Measurements from ENCODE around the gene STXBP1.
"Not testable (repeated sequence)": the region's sequence is repeated elsewhere in the genome, so short reads cannot be mapped to it uniquely, and the experiment has no call there.

The STXBP1 gene

DNA sequence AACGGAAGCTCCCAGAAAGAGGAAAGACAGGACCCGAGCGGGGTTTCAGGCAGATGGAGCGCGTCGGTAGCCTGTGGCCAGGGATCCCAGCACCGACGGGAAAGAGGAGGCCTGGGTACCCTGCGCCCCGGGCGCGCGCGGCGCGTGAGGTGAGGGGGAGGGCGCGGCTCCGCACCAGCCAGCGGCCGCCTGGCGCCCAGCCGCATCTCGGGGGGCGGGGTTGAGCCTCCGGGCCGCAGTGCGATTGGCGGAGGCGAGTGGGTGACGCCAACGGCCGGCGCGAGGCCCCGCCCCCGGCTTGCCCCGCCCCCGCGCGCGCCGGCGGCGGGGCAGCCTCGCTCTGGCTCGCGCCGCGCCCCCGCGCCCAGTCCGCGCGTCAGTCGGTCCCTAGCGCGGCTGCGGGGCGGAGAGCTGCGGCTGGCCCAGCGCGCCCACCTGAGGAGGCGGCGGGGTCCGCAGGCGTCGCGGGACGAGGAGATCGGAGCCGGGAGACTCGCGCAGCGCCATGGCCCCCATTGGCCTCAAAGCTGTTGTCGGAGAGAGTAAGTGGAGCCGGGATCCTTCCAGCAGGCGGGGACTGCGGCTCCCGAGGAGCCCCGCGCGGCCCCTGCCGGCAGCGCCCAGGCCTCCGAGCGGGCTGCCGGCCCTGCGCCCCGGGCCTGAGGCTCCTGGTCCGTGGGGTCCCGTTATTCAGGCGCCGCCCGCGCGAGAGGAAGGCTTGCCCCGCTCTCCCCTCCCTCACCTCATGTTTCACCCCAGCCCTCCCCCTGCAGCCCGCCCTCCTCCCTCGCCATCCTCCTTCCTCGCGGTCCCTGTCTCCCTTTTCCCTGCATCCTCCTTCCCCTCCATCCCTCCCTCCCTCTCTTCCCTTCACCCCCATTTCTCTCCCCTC, at the start of gene STXBP1:
Gene STXBP1, plus strand, starts transcription at position 379 of the 892 bp plus-strand sequence. Its CDS starts 127 bp downstream, at position 506.
- peak; percentile 77 to 81 for DNase-seq

DNA sequence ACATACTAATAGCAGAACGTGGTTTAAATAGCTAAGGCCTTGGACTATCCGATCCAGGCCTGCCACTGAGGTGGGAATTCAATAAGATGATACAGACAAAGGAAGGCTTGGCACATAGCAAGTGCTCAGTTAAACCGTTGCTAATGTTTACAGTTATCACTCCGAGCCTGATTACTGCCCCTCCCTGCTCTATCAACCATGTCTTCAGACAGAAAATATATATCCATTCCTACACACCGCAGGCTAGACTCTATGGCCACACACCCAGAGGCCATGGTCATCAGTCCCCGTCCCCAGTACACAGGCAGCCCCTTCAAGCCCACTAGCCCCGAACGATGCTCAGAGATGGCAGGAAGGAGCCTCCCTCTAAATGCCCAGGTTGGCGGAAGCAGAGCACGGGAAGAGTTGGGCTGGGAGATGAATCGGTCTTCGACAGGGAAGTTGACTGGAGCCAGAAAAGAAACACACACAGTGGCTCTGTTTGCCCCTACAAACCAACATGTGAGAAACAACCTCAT, 49.7 kb upstream of the STXBP1 start:
- no peak for DNase-seq

DNA sequence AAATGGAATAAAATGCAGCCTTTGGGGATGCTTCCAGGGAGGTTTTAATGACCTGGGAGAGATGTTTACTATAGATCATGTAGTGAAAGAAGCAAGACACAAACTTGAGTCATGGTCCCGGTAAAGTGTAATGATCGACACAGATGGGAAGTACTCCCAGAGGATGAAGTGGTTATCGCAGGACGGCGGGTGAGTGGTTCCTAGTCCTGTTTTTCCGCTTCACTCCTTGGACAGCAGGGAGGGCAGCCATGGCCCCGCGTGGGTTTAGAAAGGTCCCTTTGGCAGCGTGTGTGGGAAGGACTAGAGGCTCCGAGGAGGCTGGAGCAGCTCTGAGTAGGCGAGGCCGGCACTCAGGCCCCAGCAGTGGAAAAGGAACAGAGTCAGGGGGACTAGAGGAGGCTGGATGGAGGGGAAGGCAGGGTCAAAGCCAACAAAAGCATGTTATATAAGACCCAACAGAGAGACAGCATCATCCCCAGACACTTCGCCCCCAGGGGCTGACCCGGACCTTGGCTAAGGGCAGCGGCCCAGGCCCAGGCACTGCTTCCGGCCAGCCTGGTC, 49.2 kb upstream of the STXBP1 start:
- no peak for DNase-seq

DNA sequence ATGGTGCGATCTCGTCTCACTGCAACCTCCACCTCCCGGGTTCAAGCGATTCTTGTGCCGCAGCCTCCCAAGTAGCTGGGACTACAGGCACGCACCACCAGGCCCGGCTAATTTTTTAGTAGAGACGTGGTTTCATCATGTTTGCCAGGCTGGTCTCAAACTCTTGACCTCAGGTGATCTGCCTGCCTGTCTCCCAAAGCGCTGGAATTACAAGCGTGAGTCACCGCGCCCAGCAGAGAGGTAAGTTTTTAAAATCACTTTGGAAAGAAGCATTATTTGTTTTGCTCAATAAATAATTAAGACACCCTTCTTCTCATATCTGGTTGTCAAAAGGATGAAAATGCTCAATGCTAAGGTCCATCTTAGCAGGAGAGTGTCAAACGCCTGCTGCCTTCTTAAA, 48.5 kb upstream of the STXBP1 start:
- no peak for DNase-seq

DNA sequence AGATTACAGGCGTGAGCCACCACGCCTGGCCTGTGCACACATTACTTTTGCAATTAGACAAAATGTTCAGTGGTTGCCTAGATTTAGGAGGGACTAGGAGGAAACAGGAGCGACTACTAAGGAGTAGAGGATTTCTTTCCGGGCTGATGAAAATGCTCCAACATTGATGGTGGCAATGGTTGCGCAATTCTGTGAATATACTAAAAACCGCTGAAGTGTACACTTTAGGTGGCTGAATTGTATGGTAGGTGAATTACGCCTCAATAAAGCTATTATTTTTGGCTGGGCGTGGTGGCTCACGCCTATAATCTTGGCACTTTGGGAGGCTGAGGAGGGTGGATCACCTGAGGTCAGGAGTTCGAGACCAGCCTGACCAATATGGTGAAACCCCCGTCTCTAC, 46.8 kb upstream of the STXBP1 start:
- DNase-seq: no peak

DNA sequence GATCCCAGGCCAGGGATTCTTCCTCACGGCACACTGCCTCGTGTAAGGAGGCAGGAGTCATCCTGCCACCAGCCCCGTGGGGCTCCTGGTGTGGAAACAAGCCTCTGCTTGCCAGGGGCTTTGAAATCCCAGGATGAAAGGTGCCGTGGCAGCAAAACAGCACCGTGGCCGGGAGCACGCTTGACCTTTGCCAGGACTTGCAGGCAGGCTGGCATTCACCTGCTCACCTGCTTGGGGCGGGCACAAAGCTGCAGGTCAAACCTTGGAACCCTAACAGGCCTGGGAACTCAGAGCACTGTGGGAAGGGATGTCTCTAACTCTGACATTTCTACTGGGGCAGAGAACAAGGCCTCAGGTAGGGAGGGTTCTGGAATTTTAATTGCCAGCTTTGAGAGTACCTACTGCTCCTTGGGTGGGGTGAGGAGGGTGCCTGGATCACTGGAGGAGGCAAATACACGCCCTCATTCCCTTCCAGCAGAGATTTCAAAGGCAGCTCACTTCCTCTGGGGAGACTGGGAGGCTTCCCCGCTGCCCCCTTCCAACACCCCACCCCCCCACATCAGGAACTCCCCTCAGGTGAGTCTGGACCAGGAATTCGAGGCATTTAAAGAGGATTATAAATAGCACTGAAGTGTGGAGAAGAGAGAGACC, 45.6 kb upstream of the STXBP1 start:
- no peak for DNase-seq

DNA sequence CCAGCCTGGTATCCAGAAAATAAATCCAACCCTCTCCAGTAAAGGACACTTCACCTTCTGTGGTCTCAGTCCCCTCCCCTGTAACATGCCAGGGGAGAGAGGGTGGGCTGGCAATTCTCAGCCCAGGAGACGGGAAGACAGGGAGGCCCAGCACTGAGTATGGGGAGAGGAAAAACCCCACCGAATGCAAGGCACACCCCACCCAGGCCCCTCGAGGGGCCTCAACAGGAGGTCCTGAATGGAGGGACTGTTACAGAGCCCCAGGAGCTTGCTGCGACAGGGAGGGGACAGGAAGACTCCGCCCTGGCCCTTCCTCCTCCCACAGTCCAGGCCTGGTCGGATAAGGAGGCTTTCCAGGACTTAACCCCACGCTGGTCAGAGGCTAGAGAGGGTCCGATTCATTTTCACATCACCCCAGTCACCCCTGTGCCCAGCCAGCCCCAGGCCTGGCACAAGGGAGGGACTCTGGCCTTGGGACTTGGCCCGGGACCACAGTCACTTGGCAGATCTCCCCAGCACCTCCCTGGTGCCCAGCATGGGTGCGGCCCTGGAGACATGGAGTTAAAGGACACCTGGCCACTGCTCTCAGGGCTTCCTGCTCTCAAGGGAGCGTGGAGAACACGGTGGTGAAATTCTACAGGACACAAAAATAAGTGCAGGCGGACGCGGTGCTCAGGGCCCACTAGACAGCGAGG, 44.9 kb upstream of the STXBP1 start:
- no peak for DNase-seq

DNA sequence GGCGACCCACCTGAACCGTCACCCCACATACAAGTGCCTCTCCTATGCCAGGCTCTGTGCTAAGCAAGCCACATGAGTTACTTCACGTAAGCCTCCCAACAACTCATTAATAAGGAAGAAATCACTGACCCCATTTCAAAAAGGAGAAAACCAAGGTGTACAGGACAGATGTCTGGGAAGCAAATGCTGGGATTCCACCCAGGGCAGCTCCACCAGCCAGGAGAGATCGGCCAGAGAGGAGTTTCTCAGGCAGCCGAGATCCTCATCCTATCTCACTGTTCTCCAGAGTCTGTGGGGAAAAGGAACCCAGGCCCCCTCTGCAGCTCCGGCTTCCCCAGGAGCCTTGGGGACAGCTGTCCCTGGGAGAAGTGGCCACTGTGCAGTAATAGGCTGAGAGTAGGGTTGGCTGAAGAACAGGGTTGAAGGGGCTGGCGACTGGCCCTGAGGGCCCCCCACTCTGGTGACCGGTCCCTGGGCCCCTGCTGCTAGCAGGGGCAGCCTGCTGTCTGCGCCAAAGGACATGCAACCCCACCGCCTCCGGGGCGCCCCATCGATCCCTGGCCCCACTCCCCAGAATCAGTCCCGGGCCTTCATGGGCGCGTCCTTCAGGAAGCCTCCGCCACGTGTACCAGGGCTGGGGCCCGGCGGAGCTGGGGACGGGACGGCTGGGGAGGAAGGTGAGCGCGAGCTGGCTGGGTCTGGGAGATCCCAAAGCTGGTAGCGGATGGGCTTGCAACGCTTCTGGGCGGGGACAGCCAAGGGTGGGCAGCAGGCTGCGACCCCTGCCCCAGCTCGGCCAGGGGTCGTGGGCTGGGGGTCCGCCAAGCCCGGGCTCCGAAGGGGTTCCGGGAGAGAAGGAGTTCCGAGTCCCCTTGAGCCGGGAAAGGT, 44.1 kb upstream of the STXBP1 start:
- peak in 1 of 2 experiments; percentile 16 for DNase-seq

DNA sequence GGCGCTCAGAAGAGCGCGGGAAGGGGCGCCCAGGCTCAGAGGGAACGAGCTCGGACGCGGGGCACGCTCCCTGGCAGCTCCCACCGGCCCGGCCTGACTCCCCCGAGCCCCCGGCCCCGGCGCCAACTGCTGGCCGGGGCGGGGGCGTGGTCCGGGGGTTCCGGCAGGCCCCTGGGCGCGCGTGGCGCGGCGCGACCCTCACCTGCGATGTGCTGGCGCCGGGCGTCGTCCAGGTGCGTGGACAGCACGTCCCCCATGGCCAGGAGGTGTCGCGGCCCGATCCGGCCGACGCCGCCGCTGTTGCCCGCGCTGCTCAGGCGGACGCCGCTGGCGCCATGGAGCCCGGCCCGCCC, 43.5 kb upstream of the STXBP1 start:
- DNase-seq: no peak

DNA sequence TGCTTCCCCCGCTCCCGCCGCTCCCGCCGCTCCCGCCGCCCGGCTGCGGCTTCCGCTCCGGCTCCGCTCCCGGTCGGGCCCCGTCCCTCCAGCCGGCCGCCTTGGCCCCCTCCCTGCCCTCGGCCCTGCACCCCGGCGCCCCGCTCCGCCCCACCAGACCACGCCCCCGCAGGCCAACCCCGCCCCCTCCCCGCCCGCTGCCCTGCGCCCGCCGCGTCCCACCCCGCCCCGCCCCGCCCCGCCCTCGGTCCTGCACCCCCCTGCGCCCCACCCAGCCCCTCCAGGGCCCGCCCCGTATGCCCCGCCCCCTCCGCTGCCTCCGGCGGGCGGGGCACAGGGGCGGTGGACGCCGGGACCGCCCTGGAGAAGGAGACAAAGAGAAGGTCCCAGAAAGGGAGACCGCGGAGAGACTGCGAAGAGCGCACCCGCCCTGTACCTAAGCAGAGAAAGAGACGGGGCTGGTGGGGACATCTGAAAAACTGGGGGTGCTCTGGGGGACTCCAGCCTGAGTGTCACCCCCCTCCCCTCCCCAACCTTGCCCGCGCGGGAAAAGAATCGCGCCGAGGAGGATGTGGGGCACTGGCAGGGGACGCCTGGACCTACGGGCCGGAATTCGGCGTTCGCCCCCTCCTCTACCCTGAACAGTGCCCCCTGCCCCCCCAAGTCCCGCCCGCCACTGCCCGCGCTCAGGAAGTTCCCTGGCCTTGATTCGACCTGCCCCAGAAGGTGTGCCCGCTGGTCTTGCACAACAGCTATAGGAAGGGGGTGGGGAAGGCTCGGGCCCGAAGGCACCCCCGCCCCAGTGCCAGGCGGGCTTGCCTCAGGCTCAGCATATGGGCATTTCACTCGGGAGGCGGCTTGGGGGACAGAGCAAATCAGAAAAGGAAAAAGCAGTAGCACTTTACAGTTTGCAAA, 42.8 kb upstream of the STXBP1 start:
- DNase-seq: peak; percentile 67 to 70

DNA sequence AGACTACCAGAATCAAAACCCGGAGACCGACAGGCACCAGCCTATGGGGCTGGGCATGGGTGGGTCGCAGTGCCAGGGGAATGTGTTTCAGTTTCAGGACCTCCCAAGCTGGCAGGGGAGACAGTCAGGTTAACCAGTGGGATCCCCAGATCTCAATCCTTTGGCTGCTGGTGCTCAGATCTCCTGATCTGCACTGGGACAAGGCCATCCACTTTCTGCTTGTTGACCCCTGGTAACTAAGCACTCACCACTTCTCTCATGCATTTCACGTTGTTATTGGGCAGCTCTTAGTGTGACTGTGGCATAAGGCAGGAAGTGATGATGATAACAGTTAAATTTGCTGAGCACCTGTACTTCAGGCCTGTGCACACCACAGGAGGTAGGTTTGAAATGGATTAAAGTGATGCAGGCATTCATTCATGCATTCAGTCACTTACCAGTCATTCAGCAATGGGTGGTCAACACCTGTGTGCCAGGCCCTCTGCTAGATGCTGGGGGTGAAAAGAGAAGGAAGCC, 42.1 kb upstream of the STXBP1 start:
- DNase-seq: no peak

DNA sequence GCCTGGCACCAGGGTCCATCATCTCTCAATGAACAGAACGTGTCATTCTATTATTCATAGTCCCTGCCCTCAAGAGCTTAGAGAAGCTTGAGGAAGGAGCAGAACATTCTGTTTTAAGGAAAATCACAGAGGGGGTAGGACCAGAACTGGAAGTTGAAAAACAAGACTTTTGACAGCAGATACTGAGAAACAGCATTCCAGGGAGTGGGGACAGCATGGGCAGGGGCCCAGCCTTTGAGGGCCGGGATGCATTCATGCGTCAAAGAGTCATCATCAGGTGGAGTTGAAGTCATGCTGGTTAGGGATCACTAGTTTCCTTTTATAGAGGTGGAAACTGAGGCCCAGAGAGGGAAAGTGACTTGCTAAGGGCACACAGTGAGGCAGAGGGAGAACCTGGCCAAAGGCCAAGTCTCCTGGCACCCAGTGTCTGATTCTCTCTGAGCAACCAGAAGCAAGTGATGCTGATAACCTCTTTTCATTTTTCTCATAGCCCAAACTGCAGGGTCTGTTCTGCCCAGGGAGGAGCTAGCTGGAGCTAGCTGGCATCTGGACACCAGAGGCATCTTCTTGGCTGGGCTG, 41.5 kb upstream of the STXBP1 start:
- no peak for DNase-seq

DNA sequence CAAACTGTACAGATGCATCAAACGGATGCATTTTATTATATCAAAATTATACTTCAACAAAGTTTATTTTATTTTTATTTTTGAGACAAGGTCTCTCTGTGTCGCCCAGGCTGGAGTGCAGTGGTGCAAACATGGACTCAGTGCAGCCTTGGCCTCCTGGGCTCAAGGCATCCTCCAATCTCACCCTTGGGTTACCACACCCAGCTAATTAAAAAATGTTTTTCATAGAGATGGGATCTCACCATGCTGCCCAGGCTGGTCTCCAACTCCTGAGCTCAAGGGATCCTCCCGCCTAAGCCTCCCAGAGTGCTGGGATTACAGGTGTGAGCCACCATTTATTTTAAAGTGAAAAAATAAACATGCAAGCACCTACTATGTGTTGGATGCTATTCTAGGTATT, 40.1 kb upstream of the STXBP1 start:
- DNase-seq: no peak

DNA sequence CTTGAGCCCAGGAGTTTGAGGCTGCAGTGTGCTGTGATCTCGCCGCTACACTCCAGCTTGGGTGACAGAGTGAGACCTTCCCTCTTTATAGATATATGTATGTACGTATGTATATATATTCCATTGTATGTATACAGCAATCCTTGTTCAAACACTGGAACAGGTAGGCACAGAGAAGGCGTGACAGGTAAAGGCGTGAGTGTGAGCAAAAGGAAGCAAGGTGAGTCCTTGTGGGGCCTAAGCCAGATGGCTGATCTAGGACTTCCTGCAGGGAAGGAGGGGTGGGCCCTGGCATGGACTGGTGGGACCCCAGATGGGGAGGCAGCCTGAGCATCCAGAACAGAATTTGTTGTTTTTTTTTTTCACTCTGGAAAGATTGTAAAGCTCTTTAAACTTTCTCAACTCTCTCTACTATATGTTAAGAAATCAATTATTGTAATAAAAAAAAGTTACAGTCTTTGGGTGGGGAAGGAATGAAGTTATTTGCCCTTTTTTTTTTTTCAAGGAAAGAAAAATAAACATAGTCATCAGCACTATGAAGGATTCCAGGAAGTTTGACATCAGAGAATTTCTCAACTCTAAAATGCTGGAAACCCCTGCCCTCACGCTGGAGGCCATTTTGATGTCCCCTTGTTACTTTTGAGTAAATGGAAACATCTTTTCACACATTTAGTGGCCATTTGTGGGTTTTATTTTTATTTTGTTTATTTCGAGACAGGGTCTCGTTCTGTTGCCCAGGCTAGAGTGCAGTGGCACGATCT, 38.9 kb upstream of the STXBP1 start:
- no peak for DNase-seq

DNA sequence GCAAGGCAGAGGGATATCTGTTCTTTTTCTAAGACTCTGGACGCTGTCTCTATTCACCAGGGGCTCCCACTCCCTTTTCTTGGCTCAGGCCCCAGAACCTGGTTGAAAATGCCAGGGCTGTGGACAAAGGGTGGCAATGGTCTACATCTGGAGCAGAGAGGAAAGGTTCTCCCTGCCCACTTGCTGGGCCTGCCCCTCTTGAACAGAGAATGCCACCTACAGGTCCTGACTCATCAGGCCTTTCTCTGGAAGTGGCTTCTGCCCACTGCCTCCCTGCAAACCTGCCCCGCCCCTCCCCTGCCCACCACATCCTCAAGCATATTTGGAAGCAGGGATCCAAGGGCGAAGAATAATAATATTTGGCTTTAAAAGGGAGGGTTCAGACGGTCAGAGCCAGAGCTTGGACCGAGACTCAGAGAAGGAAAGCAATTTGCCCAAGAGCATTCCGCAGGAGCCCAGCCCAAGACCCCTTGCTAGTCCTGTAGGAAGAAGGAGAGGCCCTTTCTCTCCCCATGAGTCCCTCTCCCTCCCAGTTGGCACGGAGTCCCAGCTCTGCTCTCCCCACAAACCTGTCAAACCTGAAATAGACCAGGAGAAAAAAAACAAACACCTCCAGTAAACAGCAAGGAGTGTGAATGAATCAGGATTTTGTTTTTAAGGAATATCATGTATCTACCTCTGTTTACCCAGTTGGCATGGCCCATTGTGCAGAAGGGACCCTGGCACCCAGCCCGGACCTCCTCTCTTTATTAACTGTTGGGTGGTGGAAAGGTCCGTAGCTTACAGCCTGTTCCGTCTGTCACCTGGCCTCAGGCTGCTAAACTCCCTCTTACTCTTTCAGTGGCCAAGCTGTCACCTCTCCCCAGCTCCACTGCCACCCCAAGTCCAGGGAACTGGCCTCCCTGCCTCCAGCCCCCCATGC, 37.7 kb upstream of the STXBP1 start:
- peak; percentile 23 to 24 for DNase-seq

DNA sequence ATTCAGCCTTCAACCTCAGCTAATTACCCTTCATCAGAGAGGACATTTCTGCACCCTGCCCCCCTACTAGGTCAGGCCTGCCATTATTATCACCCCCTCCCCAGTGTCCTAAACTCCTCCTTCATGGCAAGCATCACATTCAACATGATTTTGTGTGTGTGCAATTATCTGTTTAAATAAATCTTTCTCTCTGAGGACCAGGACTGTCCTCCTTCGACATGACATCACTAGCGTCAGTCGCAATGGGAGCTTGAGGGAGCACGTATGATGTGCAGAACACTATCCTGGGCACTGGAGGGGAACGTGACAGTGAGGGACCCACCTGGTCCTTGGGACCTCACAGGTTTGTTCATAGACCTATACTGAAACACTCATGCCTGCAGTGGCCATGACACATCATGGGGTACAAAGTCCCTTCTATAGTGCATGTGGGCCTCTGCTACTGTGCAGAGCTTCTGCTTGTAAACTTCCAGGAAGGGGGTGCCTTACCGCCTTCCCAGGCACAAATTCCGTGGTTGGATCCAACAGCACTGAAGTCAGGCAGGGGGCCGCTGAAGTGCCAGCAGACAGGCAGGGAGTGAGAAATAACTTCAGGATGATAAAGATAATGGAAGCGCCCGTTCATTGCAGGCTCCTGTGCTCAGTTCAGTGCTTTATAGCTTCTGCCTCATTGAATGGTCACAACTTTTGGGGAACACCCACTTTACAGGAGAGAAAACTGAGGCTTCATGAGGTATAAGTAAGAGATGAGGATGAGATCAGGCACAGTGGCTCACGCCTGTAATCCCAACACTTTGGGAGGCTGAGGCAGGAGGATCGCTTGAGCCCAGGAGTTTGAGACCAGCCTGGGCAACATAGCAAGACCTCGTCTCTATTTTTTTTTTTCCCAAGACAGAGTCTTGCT, 36.0 kb upstream of the STXBP1 start:
- DNase-seq: no peak

DNA sequence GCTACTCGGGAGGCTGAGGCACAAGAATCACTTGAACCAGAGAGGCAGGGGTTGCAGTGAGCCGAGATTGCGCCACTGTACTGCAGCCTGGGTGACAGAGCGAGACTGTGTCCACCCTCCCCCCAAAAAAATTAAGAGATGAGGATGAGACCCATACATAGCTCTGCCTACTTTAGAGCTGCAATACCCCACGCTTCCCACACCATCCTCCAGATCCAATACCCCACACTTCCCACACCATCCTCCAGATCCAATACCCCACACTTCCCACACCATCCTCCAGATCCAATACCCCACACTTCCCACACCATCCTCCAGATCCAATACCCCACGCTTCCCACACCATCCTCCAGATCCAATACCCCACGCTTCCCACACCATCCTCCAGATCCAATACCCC, 34.9 kb upstream of the STXBP1 start:
- DNase-seq: not testable (repeated sequence)

DNA sequence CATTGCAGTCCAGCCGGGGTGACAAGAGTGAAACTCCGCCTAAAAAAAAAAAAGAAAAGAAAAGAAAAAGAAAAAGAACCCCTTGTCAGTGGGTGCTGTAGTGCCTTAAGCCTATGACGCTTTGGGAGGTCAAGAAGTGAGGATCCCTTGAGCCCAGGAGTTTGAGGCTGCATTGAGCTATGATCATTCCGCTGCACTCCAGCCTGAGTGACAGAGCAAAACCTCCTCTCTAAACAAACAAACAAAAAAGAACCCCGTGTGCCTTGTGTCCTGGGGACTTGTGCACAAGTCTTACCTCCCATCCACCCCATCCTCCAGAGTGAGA, 33.5 kb upstream of the STXBP1 start:
- no peak for DNase-seq

Measured in activated CD4-positive, alpha-beta T cell treated with anti-CD3 and anti-CD28 coated beads, Interleukin-2, amount 50 U/mL, for 4 hours (primary cell).